Rectal smooth muscle tissue (tissue), 1 donor: ENCODE data around the gene ICA1.

Experiments
- H3K27ac ChIP-seq: one replicate; pipeline ENCODE4 v1.7.0; 2013; ENCODE audit warnings: low read depth, low read length, inconsistent platforms
- H3K27me3 ChIP-seq: one replicate; pipeline ENCODE4 v1.7.0; 2013; ENCODE audit warnings: low read length; ENCODE audit not compliant: control insufficient read depth, insufficient read depth
- H3K36me3 ChIP-seq: one replicate; pipeline ENCODE4 v1.7.0; 2013; ENCODE audit warnings: low read length; ENCODE audit not compliant: control insufficient read depth, insufficient read depth
- H3K4me1 ChIP-seq: one replicate; pipeline ENCODE4 v1.7.0; 2013; ENCODE audit warnings: low read length; ENCODE audit not compliant: control insufficient read depth, insufficient read depth
- H3K4me3 ChIP-seq: one replicate; pipeline ENCODE4 v1.7.0; 2013; ENCODE audit warnings: low read length
- H3K9ac ChIP-seq: one replicate; pipeline ENCODE4 v1.7.0; 2013; ENCODE audit warnings: low read length

ICA1 gene

GRCh38 chr7:8232999-8233847 lies 28.7 kb downstream of the ICA1 start:
- Histone ChIP-seq H3K27me3 (no peaks in the 10 kb centered on the region), H3K27ac (no peak overlapping the region), H3K36me3 (no peaks in the 10 kb centered on the region), H3K4me1 (no peaks in the 10 kb centered on the region), H3K4me3 (no peak overlapping the region), H3K9ac (no peak overlapping the region)

DNA sequence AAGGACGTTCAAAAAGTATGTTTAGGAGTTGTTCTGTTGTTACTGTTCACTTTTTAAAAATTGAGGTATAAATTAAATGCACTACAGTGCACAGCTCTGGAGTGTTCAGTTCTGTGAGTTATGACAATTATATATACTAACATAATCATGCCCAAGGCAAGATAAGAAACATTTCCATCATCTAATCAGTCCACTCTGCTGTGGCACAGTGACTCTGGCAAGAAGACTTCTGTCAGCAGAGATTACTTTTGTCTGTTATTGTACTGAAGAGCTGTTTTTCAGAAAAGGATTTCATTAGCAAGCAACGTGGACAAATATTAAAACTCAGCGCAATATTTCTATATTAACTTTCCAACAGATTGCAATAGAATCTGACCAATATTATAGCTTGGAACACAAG lies 32.0 kb downstream of the ICA1 start:
- H3K4me3 ChIP-seq, result no peak overlapping the region
- no peaks in the 10 kb centered on the region for H3K27me3 ChIP-seq
- no peak overlapping the region for H3K9ac ChIP-seq
- no peaks in the 10 kb centered on the region for H3K4me1 ChIP-seq
- H3K36me3 ChIP-seq, result no peaks in the 10 kb centered on the region
- H3K27ac ChIP-seq, result no peak overlapping the region

- Histone ChIP-seq H3K36me3 (no peaks in the 10 kb centered on the region), H3K4me3 (no peak overlapping the region), H3K27ac (no peak overlapping the region), H3K9ac (no peak overlapping the region), H3K4me1 (no peaks in the 10 kb centered on the region), H3K27me3 (no peaks in the 10 kb centered on the region)
Observed at GRCh38 chr7:8228766-8229674, 32.9 kb downstream of the ICA1 start.

DNA sequence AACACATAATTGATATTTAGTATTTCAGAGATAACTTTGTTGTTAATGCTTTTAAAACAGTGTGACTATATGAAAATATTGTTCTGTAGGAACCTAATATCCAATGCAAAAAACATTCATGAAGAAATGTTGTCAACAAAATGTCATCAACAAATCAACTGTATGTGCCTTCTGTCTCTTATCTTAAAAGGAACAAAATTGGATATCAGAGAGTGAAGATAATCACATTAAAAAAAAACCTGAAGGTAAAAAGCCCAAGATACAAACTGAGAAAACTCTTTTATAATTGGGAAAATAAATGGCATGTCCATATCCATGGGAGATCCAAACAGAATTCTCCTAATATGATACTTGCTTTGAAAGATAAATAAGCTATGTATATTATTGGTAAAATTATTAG lies 33.9 kb downstream of the ICA1 start:
- Histone ChIP-seq H3K4me1 (no peaks in the 10 kb centered on the region), H3K27ac (no peak overlapping the region), H3K9ac (no peak overlapping the region), H3K36me3 (no peaks in the 10 kb centered on the region), H3K27me3 (no peaks in the 10 kb centered on the region), H3K4me3 (no peak overlapping the region)

DNA sequence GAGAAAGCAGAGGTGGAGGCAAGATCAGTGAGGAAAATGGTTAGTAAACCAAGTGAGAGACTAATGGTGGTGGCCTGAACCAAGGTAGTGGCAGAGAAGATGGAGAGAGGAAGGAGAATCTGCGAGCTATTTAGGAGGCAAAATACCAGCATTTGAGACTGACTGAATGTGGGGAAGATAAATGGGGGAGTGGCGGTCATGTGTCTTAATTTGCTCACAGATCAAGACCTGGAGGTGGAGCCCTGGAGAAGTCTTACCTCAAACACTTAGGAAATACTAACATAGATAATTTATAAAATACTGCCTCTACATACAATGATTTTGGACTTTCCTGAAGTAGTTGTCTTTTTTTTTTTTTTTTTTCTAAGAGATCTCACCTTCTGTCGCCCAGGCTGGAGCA lies 34.7 kb downstream of the ICA1 start:
- Histone ChIP-seq H3K27me3 (no peaks in the 10 kb centered on the region), H3K36me3 (no peaks in the 10 kb centered on the region), H3K27ac (no peak overlapping the region), H3K4me1 (no peaks in the 10 kb centered on the region), H3K9ac (no peak overlapping the region), H3K4me3 (no peak overlapping the region)

DNA sequence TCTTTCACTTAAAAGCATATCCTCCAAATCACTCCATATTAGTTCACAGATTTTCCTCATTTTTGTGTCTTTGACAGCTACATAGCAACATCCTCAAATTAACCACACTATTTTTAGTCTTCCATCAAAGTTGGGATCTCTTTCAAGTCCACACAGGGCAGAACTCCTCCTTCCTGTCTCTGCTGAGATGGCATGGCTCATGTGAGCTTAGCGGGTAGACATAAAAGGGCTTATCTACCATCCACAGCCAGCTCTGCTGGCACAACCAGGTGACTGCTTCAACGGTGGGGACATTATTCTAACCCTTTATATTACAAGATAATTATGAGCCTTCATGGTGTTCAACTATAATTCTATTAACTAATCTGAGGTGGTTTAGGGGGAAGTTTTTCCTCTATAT lies 35.5 kb downstream of the ICA1 start:
- H3K27me3 ChIP-seq, result no peaks in the 10 kb centered on the region
- H3K27ac ChIP-seq, result no peak overlapping the region
- H3K4me1 ChIP-seq, result no peaks in the 10 kb centered on the region
- no peaks in the 10 kb centered on the region for H3K36me3 ChIP-seq
- H3K4me3 ChIP-seq, result no peak overlapping the region
- H3K9ac ChIP-seq, result no peak overlapping the region

DNA sequence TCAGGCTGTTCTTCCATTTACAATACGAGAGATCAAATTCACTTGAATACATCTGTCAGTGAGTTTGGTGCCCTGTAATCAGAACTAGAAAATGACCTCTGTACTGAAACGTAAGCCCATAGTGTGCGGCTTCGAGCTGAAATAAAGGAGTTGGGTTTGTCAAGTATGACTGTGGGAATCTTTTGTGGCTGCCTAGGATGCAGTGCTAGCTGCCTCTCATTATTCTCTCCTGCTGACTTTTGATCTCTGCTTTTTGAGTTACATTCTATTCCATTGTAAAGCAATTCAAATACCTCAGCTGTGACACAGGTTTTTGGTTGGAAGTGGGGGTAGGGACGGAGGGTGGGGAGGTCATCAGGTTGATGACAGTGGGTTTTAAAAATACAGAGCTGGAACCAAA lies 40.4 kb downstream of the ICA1 start:
- no peaks in the 10 kb centered on the region for H3K36me3 ChIP-seq
- H3K4me3 ChIP-seq, result no peak overlapping the region
- no peak overlapping the region for H3K27ac ChIP-seq
- no peaks in the 10 kb centered on the region for H3K4me1 ChIP-seq
- H3K9ac ChIP-seq, result no peak overlapping the region
- H3K27me3 ChIP-seq, result no peaks in the 10 kb centered on the region

- Histone ChIP-seq H3K4me3 (no peak overlapping the region), H3K27ac (no peak overlapping the region), H3K27me3 (no peaks in the 10 kb centered on the region), H3K4me1 (no peaks in the 10 kb centered on the region), H3K36me3 (no peaks in the 10 kb centered on the region), H3K9ac (no peak overlapping the region)
Observed at GRCh38 chr7:8221101-8221495, 40.9 kb downstream of the ICA1 start.

DNA sequence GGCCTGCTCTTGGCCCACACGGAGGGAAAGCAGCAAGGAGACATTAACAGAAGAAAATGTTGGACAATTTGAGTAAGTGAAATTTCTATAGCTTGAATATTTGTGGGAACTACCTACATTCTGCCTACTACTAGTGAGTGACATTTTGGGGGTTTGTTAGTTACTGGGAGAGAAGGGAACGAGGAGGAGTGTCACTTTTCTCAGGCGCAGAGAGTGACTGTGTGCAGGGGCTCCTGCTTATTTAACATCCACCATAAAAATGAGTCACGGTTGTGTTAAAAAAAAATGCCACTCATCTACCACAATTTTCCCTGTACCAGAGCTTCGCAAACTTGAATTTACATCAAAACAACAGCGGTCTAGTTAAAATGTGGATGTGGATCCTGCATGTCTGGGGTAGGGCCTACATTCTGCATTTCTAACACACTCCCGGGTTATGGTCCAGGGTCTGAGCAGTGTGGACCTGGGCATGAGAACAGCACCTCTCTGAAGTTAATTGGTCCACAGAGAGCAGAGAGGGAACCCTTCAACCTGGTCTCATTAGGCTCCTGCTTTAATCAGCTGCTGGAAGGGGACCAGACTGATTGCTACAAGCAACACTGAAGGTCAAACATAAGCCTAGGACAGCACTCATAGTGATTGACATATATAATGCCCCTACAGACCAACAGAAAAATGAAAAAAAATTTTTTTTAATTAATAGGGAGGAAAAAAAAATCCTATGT lies 41.4 kb downstream of the ICA1 start:
- H3K27me3 ChIP-seq, result no peaks in the 10 kb centered on the region
- no peaks in the 10 kb centered on the region for H3K4me1 ChIP-seq
- no peak overlapping the region for H3K4me3 ChIP-seq
- H3K36me3 ChIP-seq, result no peaks in the 10 kb centered on the region
- no peak overlapping the region for H3K9ac ChIP-seq
- H3K27ac ChIP-seq, result no peak overlapping the region

DNA sequence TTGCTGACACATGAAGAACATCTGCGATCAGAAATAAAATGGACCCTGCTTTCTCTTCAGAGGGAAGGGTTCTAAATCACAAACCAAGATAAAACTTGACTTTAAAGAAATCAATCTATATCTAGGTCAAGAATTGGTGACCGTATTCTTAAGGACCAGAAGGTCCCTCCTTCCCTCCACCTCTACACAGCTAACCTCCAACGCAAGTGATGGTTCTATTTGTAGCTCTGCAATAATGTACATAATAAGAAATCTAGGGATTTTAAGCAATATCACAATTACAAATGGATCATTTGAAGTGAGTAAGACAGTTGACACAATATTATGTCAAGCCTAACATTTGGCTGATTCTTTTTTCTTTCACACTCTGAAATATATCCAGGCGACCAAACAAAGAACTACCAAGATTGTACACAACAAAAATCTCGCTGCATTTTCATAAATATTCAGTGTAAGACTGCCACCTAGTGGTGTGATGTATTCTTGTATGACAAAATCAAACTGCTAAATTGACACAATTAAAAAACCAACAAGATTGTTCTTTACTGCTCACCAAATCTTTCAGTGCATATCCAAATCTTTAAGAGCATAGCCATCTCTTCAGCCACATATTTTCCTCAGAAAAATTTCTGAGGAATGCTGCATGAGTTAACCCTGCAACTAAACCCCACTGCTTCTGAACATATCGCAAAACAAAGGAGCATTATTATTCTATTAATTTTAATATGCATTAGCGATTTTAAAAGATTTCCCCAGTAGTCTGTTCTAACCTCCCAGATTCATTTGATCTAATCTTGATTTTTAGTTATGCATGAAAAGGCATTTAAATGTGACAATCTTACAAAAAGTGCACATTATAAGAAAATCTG lies 44.5 kb downstream of the ICA1 start:
- Histone ChIP-seq H3K9ac (no peak overlapping the region), H3K27ac (no peak overlapping the region)

DNA sequence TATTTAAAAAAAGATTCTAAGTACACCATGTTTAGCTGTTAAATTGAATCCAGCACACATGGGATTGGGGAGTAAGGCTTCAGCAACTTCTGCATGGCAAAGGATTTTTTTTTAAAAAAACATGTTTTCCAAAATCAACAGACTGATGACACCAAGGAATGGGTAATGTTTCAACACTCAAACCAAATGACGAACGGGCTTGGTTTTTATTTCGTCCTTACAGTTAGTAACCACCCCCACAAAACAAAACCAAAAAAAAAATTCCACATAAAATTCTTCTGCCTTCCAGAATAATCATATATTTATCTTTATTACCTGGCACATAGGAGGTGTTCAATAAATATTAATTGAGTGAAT lies 45.7 kb downstream of the ICA1 start:
- H3K36me3 ChIP-seq, result no peaks in the 10 kb centered on the region
- H3K27ac ChIP-seq, result no peak overlapping the region

More for the DNA sequence above, 44.5 kb downstream of the ICA1 start:
- Histone ChIP-seq H3K36me3 (no peaks in the 10 kb centered on the region), H3K4me3 (no peak overlapping the region), H3K4me1 (peaks cover 13% of the 10 kb centered on the region), H3K27me3 (no peaks in the 10 kb centered on the region)

More for the DNA sequence above, 45.7 kb downstream of the ICA1 start:
- H3K4me1 ChIP-seq, result peaks cover 13% of the 10 kb centered on the region
- H3K4me3 ChIP-seq, result no peak overlapping the region
- H3K9ac ChIP-seq, result no peak overlapping the region
- H3K27me3 ChIP-seq, result no peaks in the 10 kb centered on the region
